ENCODE measurements around the gene CARHSP1.

CARHSP1 gene

DNA sequence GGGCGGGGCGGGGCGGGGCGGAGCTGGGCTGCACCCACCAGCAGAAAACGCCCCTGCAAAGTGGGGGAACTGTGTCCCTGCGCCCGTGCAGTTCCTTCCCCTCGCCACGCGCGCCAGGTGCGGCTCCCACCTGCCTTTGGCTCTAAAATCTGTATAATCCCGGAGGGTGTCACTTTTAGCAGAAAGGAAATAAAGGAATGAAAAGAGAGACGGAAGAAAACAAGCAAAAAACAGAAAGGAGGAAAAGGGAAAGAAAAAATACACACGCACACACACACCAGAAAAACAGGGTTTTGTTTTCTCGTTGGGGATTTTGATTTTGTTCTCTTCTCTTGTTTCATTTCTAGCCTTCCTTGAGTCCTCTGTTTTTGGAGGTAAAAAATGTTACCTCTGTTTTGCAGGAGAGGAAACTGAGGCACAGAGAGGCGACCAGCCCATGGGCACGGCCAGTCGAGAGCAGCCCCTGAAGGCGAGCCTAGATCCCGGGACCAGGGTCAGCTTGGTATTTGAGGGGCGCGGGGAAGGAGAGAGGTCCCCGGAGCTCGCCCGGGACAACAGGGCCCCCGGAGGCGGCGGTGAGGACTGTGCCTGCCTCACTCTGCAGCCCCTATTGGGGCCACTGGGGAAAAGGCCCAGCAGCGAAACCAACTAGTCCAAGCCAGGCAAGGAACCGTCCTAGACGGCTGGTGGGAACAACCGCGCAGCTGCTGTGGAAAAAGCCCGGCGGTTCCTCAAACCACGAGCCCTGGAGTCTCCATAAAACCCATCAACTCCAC lies 594 bp upstream of the CARHSP1 start:
- DNase-seq: no peak

DNA sequence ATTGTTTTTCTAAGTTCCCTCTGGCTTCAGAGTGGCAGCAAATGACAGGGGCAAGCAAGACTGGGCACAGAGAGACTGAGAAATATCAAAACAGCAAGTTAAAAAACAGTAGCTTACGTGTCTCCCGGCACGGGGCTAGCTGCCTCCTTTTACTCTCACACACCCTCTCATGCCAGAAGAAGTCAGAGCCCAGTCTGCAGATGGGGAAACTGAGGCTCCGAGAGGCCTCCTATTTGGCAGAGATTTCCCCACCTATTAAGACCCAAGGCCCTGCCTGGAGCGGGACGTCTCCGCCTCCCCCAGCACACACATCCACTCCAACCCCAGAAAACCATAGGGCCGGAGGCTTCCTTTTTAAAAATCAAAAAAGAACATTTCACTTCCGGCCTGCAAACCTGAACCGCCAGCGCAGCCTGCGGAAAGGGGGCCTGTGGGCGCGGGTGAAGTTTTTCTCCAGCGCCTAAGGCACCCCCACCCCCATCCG lies 832 bp downstream of the CARHSP1 start:
- no peak for DNase-seq

DNA sequence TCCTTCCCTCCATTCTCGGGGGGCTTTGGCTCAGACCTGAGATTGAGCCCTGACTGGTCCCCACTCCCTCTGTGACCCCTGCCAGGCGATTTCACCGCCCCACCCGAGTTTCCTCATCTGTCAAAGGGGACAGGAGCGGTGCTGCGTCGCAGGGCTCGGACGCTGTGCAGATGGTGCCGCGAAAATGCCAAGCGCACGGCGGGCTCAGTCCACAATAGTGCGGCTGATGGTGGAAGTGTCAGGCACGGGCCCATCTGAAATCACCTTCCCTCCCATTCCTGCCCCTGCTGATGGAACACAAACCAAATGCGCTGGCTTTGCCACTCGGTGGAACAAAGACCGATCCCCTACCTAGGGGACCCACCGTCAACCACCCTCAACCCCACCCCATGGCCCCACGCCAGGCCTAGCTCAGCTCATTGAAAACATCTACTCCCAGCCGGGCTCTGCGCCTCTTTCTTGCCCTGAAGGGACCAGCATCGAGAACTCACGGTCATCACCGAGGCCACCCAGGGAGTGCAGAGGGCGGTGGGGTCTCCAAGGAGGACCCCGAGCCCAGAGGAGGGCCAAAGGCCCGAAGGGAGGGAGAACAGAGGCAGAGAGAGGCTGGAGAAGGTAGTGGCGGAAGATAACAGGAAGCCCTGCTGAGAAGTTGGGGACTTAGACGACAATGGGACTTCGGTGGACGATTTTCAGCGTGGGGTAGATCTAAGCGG lies 1.4 kb downstream of the CARHSP1 start:
- no peak for DNase-seq

DNA sequence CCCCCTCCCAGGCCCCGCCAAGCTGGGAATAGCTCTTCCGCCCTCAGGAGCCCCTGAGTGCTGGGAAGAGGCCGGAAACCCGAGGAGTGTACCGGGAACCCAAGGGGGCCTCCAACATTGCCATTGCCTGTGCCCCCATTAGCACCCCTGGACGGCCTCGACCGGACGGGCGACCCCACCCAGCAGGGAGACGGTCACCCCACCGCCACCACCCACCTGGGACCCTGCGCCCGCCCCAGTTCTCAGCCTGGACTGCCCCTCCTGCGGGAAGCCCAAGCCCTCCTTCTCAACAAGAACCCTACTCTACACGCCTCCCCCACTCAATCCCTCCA lies 2.0 kb downstream of the CARHSP1 start:
- DNase-seq: no peak

DNA sequence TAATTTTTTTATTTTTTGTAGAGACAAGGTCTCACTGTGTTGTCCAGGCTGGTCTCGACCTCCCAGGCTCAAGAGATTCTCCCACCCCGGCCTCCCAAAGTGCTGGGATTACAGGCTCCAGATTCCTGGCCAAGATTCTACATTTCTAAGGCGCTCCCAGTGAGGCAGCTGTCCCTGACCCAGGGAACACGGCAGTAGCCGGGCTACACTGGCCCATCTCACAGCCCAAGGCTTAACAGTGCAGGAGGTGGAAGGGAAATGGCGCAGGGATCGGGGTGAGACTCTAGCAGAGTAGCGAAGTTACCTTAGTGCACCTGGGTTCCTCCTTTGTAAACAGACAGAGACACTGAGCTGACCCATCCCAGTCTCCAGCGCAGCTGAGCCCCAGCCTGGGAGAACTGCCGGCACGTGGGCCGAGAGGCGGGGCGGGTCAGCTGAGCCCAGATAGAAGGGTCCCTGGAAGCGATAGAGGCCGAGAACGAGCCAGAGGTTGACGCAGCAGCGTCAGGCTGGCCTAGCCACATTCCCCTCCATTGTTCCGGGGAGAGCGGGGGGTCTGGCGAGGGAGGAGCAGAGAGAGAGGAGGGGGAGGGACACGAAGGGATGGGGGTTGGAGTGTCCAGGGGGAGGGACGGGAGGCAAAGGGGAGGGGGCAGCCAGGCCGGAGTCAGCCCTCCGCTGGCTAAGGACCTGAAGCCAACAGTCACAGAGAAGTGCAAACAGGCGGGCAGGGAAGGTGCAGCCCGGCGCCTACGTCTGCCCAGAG lies 2.5 kb downstream of the CARHSP1 start:
- DNase-seq: no peak

DNA sequence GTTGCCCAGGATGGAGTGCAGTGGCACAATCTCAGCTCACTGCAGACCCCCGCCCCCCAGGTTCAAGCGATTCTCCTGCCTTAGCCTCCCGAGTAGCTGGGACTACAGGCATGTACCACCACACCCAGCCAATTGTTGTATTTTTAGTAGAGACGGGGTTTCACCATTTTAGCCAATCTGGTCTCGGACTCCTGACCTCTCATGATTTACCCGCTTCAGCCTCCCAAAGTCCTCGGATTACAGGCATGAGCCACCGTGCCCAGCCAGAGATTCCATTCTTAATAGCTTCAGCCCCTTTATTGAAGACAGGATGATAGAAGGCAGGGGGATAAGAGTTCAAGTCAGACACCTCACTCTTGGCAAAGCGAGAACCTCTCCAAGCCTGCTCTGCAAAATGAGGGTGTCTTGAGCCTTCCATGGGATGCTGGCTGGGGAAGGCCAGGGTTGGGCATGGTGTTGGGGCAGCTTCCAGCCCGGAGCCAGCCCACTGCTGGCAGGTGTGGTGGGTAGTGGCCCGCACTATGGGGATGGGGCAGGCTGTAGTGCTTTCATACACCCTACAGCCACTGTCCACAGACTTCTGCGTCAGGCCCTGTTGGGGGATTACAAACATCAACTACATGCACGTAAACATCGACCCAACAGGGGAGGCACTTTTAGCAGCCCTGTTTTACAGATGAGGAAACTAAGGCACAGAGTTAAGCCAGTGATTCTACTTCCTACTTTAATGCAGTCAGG lies 3.5 kb downstream of the CARHSP1 start:
- no peak for DNase-seq

DNA sequence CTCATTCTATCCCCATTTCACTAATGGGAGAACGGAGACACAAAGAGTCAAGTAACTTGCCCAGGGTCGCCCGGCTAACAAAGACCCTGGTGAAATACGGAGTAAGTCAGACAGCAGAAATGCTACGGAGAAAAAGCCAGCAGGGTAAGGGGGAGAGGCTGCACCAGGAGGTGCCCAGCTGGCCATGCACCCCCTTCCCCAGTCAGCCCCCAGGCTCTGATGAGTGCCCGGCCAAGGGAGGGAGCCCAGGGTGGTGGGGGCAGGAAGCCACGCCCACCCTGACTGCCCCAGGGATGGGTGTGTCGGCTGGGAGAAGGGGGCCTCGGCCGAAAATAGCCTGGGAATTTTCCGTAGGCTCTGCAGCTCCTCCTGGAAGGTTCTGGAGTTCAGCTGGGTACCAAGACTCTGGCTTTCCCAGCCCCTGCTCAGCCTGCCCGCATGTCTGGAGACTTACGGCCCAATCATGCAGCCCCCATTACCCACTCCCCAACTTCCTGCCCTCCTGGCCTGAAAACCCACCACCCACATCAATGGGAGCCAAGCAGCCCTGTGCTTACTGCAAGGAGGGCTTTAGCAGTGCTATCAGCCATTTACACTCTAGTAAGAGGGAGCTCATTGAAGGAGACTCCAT lies 4.2 kb downstream of the CARHSP1 start:
- DNase-seq: no peak

DNA sequence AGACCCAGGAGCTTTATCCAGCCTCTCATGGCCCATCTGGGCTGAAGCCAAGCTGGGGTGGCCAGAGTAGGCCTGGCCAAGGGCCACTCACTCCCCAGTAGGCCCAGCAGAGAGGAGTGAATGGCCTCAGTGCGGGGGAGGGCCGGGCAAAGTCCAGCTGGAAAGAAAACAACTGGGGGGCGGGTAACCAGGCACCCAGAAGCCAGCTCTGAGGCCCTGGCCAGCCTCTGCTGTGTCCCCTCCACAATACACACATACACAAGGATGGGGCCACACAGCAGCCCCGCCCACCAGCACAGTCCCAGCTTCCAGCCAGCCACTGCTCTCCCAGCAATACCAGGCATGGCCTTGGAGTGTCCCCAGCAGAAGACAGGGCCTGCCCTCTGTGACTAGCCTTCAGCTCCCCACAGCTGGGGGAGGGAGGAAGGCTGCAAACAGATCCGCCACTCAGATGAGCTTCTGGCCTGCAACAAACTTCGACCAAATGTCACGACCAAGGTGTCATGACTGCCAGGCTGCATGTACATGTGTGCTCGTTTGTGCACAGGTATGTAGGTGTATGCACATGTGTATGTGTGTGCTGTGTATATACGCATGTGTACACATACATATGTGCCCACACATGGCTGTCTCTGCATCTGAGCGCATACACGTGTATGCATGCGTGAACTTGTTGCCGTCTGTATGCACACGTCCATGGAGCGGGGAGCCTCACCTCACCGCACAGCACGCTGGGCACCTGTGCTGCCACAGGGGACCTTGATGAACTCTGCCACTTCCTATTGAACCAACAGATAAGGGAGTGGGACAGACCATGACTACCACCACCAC lies 5.0 kb downstream of the CARHSP1 start:
- DNase-seq: no peak

DNA sequence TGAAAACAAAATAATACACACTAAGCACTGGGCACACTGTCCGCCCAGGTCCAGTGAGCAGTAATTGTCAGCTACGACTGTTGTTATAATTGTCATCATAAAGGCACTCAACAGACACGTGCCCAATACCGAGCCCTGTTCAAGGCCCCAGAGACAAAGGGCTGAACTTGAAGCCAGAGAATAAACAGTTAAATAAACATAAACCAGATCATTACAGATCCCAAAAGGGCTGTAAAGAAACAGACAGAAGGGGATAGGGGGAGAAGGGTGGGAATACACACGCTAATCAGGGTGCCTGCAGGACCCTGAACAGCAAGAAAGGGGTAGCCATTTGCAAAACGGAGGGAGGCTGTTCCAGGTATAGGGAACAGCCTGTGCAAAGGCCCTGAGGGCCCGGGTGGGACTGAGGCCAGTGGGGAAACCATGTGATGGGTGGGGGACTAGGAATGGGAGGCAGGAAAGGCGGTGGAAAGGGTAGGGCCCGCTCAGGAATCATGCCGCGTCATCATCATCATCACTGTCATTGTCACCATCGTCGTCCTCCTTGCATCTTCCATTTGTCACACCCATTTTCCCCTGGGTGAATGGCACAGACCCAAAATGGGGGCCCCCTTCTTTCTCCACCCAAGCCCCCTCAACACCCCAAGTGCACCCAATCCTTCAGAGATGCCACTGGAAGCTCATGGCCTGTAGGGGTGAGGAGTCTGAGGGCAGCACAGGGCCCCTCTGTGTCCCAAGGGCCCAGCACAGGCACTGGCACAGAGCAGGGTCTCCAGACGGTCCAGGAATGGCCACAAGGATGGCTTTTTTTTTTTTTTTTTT lies 6.3 kb downstream of the CARHSP1 start:
- no peak for DNase-seq

DNA sequence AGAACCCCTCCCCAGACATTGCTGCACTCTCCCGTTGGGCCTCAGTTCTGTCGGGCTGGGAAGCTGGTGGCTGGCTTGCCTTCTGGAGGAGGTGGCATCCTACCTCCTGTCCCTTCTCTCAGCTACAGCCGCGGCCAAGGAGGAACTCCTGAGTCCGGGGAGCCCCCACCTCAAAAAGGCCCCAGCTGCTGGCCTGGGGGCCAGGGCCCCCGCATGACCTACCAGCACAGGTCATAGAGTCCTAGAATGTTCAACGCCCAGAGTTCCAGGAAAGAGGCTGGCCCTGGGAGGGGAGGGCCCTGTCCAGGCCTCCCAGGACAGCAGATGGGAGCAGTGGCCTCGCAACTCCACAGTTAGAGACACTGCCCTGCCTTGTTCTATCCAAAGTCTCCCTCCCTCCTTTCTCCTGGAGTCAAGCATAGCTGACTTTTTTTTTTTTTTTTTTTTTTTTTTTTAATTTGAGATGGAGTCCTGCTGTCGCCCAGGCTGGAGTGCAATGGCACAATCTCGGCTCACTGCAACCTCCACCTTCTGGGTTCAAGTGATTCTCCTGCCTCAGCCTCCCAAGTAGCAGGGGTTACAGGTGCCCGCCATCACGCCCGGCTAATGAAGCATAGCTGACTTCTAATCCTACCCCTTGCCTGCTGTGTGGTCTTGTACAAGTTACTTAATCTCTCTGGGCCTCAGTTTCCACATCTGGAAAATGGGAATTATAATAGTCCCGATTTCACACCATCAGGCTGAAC lies 7.1 kb downstream of the CARHSP1 start:
- no peak for DNase-seq

DNA sequence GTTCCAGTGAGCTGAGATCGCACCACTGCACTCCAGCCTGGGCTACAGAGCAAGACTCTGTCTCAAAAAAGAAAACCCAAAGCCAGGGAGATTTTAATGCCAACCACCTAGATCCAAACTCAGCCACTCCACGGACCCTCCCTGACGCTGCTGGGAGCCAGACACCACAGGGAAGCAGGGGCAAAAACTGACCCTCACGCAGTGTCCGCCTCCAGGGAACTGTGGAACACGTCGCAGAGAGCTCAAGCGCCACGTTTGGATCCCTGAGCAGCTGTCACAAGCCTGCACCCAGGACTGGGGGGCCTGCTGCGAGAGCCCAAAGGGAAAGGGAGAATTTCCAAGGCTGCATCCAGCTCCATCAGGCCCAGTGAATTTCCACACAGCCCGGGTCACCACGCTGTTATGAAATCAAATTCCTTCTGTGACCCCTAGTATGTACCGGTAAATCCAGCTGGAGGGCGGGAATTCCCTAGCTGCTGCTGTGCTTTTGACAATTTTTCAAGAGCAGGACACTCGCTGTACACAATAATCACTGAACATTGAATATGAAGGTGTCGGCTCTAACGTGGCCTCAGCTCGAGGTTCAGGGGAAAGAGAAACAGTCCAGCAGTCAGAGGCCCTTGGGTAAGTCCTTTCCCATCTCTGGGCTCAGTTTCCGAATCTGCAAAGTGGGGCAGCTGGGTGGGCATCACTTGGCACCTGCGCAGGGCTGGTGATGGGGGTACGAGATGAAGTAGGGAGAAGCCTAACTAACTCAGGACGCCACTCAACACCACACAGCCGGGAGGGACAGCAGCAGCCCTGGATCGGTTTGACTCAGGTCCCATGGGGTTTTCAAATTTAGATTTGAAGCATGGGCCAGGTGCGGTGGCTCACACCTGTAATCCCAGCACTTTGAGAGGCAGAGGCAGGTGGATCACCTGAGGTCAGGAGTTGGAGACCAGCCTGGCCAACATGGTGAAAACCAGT lies 8.6 kb downstream of the CARHSP1 start:
- no peak for DNase-seq

DNA sequence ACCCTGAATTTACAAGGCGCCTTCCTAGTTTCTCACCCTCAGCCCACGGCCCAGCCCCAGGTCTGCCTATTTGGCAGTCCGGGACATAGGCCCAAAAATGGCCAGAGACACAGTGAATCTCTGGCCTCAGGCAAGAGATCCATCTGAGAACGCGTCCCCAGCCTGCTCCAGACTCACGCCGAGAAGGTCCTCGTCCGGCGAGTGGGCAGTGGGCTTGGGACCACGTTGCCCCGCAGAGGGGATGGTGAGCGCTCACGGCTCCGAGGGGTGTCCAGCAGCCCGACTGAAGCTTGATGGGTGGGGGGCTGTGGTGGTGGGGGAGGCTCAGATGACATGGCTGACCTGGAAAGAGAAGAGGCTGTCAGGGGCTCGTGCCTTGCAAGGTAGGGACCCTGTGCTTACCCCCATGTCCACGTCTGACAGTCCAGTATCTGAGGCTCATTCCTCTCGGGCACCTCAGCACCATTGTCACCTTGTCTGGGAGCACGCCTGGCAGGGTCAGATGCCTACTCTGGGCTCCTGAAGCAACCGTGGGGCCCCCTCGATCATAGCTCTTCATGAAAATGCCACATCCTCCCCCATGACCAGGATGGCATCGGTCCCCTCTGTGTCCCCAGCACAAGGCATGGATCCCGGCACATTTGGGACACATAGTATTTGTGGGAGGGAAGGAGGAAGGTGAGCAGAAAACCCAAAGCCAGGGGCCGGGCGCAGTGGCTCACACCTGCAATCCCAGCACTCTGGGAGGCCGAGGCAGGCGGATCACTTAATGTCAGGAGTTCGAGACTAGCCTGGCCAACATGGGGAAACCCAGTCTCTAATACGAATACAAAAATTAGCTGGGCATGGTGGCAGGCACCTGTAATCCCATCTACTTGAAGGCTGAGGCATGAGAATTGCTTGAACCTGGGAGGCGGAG lies 9.6 kb downstream of the CARHSP1 start:
- no peak for DNase-seq

DNA sequence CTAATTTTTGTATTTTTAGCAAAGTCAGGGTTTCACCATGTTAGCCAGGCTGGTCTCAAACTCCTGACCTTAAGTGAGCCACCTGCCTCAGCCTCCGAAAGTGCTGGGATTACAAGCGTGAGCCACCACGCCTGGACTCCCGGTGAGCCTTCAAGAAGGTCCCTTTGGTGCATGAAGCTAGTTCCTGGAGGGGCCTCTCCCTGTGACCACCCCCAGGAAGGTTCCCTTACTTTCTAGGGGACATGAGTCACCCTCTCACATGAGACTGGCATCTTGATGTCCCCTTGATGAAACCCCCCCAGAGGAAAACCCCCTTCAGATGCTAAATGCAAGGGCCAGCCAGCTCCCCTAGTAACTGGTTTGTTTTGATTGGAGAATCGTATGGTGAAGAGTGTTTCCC lies 12.8 kb downstream of the CARHSP1 start:
- no peak for DNase-seq

DNA sequence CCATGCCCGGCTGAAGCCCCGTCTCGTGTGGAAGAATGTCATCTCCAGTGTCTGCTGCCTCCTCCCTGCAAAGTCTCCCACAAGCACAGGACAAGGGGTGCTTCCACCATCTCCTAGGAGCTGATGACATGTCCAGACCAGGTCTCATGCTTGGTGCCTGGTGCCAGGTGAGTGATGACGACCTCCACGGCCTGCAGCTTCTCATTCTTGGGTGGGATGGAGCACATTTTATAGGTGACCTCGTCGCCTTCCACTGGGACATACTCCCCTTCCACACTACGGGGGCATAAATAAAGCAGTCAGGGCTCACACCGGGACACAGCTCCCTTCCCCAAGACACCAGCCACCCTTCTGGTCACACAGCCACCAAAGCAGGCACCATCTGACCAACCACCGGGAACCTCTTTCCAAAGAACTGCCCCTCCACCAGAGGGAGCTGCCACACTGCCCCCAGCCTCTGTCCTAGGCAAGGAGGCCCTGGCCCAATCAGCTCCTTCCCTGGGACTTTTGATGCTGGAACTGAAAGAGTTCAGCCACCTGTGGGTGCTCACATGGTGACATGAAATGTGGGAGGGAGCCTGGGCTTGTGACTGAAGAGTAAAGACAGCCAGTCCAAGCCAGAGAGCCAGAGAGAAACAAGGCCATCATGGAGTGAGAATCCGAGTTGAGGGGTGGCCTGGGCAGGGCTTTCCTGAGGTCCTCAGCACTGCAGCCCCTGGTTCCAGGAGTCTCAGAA lies 13.6 kb downstream of the CARHSP1 start:
- no peak for DNase-seq

DNA sequence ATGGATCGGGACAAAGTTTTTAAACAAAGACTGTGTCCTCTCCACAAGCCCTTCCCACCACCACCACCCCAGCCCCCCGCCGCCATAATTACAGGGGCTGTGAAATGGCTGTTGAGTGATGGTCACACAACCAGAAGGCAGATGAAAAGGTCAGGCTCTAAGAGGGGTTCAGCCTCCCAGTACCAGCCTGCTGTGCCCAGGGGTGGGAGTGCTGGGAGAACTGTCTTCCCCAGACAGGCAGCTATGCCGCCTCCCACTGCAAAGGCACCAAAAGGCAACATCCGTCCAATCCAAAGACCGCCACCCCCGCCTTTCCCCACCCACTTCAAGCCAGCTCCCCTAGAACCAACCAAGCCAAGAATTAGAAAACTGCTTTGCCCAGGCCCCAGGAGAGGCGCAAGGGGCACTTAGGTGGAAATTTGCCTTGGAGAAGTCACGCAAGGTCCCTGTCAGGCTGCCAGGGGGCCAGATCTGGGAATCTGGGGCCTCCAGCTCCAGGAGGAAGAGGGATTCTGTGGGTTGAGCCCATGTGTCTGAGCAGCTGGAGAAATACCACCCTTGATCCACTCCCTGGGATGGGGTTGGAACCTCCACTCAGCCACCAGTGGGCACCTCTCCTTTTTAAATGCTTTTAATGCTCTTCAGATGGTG lies 14.4 kb downstream of the CARHSP1 start:
- no peak for DNase-seq

DNA sequence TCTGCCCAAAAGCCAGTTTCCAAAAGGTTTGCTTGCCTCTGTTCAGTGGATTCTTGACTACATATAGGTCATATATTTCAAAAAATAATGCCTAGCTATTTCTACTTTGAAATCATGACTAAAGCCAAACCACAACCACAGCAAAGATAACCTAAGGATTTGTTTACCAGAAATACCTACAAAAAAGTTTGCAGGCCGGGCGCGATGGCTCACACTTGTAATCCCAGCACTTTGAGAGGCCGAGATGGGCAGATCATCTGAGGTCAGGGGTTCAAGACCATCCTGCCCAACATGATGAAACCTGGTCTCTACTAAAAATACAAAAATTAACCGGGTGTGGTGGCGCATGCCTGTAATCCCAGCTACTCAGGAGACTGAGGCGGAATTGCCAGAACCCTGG lies 15.2 kb downstream of the CARHSP1 start:
- no peak for DNase-seq
